ENCODE data around the gene GBE1. TPM values are rescaled to one million over a fixed set of nuclear protein-coding genes. Genes with fewer than 3 reads are reported as not detected.
"Not testable (repeated sequence)": the region's sequence is repeated elsewhere in the genome, so short reads cannot be mapped to it uniquely, and the experiment has no call there.

The GBE1 gene
- polyA plus RNA-seq, 4 donors, result 29.3 to 34.6 (median 32.0) TPM

GRCh38 chr3:81549388-81549787, 212.1 kb downstream of the GBE1 start:
- DNase-seq (ENCODE audit: low read depth in 4 of 4, low spot score in 3 of 4), result no peak

DNA sequence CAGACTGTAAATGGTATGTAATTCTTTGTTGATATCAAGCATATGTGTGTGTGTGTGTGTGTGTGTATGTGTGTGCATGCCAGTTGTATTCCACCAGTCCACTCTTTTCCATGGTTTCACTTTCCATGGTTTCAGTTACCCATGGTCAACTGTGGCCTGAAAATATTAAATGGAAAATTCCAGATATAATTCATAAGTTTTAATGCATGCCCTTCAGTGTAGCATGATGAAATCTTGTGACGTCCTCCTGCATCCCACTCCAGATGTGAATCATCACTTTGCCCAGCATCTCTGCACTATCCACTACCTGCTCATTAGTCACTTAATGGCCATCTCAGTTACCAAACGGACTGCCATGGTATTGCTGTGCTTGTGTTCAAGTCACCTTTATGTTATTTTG, 215.9 kb downstream of the GBE1 start:
- no peak for DNase-seq (ENCODE audit: low read depth in 4 of 4, low spot score in 3 of 4)

- DNase-seq (ENCODE audit: low read depth in 4 of 4, low spot score in 3 of 4), result no peak
Measured at GRCh38 chr3:81544385-81544784, 217.1 kb downstream of the GBE1 start.

DNA sequence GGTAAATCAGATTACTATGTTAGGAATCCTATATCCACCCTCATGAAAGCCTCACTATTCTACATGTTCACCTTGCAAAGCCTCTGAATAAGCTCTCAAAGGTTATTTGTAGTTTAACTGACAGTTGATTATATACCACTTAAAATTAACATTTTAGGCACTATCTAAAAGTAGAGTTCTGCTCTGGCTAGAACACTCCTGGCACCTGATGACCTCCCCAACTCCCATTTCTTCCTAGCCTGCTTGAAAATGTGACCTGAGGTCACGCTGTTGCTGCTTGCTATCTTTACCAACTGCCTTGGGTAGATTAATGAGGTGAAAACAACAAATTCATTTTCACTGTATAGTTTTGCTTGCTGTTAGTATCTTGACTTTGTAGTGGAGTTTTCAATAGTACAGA, 220.7 kb downstream of the GBE1 start:
- no peak for DNase-seq (ENCODE audit: low read depth in 4 of 4, low spot score in 3 of 4)

DNA sequence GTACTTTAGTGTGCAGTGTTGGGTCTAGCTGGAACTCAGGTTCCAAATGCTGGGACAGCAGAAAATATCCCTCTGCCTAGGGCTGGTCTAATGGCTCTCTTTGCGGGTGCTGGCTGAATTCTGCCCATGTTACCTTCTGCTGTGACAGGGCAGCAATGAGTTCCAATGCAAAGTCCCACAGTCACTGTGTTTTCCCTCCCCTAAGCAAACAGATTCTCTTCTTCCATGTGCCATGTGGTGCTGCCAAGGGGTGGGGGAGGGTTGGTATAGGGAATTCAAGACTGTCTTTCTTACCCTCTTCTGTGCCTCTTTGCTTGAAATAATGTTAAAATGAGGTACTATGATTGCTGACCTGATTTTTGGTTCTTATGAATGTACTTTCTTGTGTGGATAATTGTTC, 229.6 kb downstream of the GBE1 start:
- no peak for DNase-seq (ENCODE audit: low read depth in 4 of 4, low spot score in 3 of 4)

- DNase-seq (ENCODE audit: low read depth in 4 of 4, low spot score in 3 of 4), result no peak
Measured at GRCh38 chr3:81531263-81531662, 230.2 kb downstream of the GBE1 start.

- DNase-seq (ENCODE audit: low read depth in 4 of 4, low spot score in 3 of 4), result no peak
Measured at GRCh38 chr3:81530180-81530939, 231.1 kb downstream of the GBE1 start.

DNA sequence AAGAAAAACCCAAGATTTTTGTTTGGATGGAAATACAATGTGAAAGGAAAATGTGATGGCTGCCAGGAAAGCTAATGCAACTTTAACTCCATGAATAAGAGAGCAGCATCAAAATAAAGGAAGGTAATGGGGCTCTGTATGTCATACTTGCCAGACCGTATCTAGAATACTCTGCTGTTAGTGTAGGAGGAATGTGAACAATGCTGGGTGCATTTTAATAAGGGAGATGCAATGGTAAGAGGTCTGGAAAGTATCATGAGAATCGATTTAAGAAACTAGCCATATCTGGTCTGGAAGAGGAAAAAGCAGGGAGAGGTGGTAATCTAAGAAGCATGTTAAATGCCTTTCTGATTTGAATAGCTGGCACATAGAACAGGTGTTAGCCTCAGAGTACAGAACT, 239.6 kb downstream of the GBE1 start:
- DNase-seq (ENCODE audit: low read depth in 4 of 4, low spot score in 3 of 4), result no peak

DNA sequence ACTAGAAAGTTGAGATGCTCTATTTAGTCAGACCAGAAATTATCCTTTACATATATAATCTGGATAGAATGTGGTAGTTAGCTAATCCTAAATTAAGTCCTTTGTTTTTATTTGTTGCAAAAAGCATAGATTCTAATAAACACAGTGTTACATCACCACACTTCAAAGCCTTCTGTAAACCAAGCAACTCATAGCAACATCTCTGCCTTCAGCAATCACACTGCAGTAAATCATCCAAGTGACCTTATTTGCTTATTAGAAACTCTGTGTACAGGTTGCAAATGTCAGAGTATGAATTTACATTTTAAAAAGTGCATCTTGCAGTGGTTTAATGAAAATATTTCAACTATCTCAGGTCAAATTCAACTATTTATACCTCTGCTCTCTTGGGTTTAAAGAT, 242.5 kb downstream of the GBE1 start:
- no peak for DNase-seq (ENCODE audit: low read depth in 4 of 4, low spot score in 3 of 4)

GRCh38 chr3:81516042-81516441, 245.4 kb downstream of the GBE1 start:
- DNase-seq (ENCODE audit: low read depth in 4 of 4, low spot score in 3 of 4), result no peak

GRCh38 chr3:81513591-81513990, 247.9 kb downstream of the GBE1 start:
- DNase-seq (ENCODE audit: low read depth in 4 of 4, low spot score in 3 of 4), result no peak

DNA sequence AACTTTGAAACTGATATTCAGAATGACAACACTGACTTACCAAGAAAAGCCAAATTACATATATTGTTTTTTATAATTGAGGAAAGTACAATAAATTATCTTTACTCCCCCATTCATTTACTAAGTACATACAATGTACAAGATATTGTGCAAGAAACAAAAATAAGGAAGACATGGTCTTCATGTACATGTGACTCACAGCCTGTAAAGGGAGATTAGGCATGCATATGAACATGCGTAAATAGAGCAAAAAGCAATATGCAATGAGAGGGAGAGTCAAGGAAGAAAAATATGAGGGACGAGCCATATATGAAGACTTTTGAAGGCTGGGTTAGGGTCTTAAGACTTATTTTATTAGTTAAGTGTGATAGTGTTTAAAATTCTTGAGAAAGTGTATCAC, 258.4 kb downstream of the GBE1 start:
- no peak for DNase-seq (ENCODE audit: low read depth in 4 of 4, low spot score in 3 of 4)

GRCh38 chr3:81502236-81502635, 259.2 kb downstream of the GBE1 start:
- DNase-seq (ENCODE audit: low read depth in 4 of 4, low spot score in 3 of 4), result no peak

DNA sequence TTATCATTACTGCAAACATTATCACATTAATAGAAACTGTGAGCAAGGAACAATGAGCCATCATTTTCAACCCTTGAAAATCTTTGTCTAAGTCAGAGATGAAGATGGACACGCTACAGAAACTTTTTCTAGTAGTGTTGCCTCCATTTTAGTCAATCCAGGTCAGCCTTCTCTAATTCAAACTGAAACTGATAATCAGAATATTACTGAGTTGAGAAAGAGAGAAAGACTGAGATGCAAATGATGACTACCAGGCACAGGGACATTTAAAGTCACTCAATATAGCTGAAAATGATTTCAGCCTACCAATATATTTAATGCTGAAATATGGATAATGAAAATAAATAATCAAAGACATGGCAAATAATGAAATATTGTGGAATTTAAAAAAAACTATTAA, 261.4 kb downstream of the GBE1 start:
- DNase-seq (ENCODE audit: low read depth in 4 of 4, low spot score in 3 of 4), result no peak

- no peak for DNase-seq (ENCODE audit: low read depth in 4 of 4, low spot score in 3 of 4)
Measured at GRCh38 chr3:81497572-81498251, 263.7 kb downstream of the GBE1 start.

- no peak for DNase-seq (ENCODE audit: low read depth in 4 of 4, low spot score in 3 of 4)
Measured at GRCh38 chr3:81496407-81497104, 264.9 kb downstream of the GBE1 start.

GRCh38 chr3:81492471-81492870, 269.0 kb downstream of the GBE1 start:
- DNase-seq (ENCODE audit: low read depth in 4 of 4, low spot score in 3 of 4), result not testable (repeated sequence)

- DNase-seq (ENCODE audit: low read depth in 4 of 4, low spot score in 3 of 4), result no peak
Measured at GRCh38 chr3:81492040-81492439, 269.4 kb downstream of the GBE1 start.

DNA sequence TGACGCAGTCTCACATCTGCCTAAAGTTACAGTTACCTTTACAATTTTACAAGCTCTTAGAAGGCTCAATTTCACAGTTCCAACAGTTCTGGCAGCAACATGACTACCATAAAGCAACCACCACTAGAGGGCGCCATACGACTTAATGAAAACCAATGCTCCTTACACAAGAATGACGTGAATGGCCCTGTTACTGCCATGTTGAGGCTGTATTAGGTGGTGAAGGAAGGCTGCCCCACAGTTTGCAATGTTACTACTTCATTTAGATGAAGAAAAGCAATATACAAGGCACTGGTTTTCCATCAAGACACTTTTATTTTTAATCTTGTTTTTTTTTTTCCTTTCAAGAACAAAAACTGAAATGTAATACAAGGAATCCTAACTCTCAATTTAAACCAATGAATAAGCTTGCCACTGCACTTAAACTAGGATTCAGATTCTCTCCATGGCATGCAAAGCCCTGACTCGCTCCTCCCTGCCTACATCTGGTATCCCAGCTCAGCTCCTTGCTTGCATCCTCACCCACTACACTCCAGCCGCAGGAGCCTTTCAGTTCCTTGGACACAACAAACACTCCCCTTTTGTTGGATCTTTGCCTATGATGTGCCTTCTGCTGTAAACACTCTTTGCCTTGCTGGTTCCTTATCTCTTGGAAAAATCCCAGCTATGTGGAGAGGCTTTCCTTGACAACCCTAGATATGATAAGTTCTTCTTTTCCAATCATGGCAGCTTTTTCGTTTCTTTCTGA, 270.7 kb downstream of the GBE1 start:
- peak; percentile 58 to 67 (median 62) for DNase-seq (ENCODE audit: low read depth in 4 of 4, low spot score in 3 of 4)

DNA sequence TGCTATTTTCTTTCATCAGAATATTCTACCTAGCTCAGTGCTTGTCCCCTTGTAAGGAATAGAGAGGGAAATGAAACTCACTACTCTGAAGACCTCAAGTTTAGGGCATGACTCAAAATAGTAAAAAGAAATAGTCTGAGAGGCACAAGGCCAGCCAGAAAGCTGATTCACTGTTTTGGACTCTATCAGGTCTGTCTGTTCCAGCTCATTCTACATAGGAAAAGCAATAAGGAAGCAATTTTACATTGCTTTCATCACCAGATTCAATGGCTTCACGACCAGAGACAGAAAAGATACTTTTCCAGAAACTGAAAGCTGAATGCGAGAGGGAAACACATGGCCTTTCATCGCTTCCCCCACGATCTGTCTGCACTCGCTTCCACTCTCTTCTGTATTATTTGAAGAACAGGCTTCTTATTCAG, 276.0 kb downstream of the GBE1 start:
- no peak for DNase-seq (ENCODE audit: low read depth in 4 of 4, low spot score in 3 of 4)

DNA sequence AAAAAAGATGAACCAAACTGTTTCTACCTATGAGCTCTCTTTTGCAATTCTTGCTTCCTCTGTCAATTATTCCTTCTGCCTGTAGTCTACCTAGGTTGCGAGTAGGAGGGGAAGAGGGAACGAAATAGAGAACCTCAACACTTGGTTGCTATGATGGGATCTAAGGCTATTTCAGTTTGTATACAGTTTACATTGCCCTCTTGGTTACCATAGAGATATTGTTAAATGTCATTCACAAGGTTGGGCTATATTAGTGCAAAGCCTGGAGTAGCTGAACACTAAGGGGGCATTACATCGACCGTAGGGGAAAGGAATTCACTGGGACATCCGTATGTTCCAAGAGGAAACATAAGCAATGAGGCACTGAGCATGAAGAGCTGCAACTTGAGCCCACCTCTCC, 276.9 kb downstream of the GBE1 start:
- no peak for DNase-seq (ENCODE audit: low read depth in 4 of 4, low spot score in 3 of 4)

Measured in right renal pelvis (tissue), 4 donors.